GM21528 (cell line): ENCODE results near the gene GFM2.
"Not testable (repeated sequence)": the region's sequence is repeated elsewhere in the genome, so short reads cannot be mapped to it uniquely, and the experiment has no call there.

ENCODE experiments used
- ATAC-seq: cut with Tn5 transposase; IDR thresholded peaks from one replicate; pipeline ENCODE4 v1.9.1; 2021; ENCODE audit warnings: mild to moderate bottlenecking, moderate library complexity; ENCODE audit not compliant: unreplicated experiment, low FRiP score

GFM2 gene, protein sequence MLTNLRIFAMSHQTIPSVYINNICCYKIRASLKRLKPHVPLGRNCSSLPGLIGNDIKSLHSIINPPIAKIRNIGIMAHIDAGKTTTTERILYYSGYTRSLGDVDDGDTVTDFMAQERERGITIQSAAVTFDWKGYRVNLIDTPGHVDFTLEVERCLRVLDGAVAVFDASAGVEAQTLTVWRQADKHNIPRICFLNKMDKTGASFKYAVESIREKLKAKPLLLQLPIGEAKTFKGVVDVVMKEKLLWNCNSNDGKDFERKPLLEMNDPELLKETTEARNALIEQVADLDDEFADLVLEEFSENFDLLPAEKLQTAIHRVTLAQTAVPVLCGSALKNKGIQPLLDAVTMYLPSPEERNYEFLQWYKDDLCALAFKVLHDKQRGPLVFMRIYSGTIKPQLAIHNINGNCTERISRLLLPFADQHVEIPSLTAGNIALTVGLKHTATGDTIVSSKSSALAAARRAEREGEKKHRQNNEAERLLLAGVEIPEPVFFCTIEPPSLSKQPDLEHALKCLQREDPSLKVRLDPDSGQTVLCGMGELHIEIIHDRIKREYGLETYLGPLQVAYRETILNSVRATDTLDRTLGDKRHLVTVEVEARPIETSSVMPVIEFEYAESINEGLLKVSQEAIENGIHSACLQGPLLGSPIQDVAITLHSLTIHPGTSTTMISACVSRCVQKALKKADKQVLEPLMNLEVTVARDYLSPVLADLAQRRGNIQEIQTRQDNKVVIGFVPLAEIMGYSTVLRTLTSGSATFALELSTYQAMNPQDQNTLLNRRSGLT

GRCh38 chr5:74766849-74767578 lies at the start of gene GFM2, which contains the start of gene NSA2:
Gene GFM2, minus strand, starts transcription at chr5:74767117. Its CDS starts 3,375 bp downstream, at chr5:74763742.
Gene NSA2, plus strand, starts transcription at chr5:74767249. Its CDS starts 112 bp downstream, at chr5:74767361.
- peak; percentile 91 for ATAC-seq

DNA sequence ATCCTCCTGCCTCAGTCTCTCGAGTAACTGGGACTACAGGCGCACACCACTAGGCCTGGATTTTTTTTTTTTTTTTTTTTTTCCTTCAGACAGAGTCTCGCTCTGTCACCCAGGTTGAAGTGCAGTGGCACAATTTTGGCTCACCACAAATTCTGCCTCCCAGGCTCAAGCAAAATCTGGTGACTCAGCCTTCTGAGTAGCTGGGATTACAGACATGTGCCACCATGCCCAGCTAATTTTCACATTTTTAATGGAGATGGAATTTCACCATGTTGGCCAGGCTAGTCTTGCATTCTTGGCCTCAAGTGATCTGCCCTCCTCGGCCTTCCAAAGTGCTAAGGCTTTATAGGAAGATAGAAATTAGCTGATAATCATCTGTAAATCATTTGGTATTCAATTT lies 44.0 kb upstream of the GFM2 start:
- no peak for ATAC-seq

DNA sequence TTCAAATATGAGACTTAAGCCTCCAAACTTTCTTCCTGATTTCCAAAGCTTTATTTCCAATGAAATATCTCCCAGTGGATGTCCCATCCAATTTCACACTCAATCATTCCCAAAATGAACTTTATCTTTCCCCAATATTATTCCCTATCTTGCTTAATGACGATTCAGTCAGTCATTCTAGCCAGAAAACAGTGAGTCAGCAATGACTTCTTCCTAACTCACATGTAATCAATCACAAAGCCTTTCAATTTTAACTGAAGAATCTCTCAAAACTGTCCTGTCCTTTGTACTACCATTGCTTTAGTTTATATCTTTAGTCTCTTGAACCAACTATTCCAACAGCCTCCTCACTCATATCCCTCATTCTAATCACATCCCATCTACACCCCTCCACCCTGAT lies 35.0 kb upstream of the GFM2 start:
- no peak for ATAC-seq

DNA sequence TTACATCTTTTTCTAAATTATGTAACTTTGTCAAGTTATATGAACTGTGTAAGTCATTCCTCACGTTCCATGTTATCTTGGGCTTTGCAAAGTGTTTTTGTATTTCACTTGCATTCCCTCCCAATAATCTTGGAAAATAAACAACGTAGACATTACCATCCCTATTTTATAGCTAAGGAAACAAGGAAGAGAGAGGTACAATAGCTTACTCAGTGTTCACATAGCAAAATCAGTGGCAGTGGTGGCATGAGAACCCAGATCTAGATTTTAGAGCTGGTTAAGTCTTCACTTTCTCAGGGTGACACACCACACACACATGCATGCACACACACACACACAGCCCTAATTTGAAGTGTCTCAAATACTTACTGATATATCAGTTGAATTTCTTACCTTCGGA lies 34.3 kb upstream of the GFM2 start:
- no peak for ATAC-seq

GRCh38 chr5:74798977-74799911 lies 32.3 kb upstream of the GFM2 start:
- no peak for ATAC-seq

- not testable (repeated sequence) for ATAC-seq
Observed at GRCh38 chr5:74791669-74792068, 24.8 kb upstream of the GFM2 start.

- no peak for ATAC-seq
Observed at GRCh38 chr5:74787424-74787823, 20.5 kb upstream of the GFM2 start.

- no peak for ATAC-seq
Observed at GRCh38 chr5:74786851-74787250, 19.9 kb upstream of the GFM2 start.

DNA sequence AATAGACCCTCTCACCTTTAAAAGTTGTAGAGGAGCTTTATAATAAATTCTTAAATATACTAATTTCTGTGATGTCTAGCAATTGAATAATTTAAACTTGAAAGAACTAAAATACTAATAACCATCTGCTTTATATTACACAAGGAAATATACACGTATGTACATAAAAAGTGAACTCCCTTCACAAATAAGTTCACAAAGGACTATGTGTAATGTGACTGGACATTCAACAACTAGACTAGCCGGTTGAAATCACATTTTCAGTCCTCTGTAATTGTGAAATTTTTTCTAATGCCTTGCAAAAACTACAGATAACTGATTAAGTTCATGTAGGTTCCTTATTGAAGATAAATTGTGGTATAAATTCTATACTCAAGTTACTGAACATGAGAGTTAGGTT lies 11.7 kb upstream of the GFM2 start:
- no peak for ATAC-seq

- ATAC-seq: no peak
Observed at GRCh38 chr5:74772359-74772758, 5.4 kb upstream of the GFM2 start.

DNA sequence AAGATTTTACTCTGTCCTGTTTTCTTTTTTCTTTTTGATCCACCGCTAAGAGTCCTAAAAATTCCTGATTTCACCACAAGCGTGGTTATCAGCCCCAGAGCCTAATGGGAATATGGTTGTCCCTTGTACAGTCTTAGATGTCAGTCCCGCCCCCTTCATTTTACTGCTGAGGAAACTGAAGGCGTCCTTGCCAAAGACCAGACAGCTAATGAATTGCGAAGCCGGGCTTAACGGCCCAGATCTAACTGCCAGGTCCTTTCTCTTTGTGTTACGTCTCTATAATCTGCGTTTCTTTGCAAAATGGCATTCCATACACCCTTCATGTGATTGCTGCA lies 629 bp upstream of the GFM2 start:
- peak; percentile 33 for ATAC-seq

GRCh38 chr5:74766418-74766848 lies 484 bp downstream of the GFM2 start:
- peak; percentile 34 for ATAC-seq

- no peak for ATAC-seq
Observed at GRCh38 chr5:74765929-74766328, 988 bp downstream of the GFM2 start.

- no peak for ATAC-seq
Observed at GRCh38 chr5:74765201-74765600, 1.7 kb downstream of the GFM2 start.

DNA sequence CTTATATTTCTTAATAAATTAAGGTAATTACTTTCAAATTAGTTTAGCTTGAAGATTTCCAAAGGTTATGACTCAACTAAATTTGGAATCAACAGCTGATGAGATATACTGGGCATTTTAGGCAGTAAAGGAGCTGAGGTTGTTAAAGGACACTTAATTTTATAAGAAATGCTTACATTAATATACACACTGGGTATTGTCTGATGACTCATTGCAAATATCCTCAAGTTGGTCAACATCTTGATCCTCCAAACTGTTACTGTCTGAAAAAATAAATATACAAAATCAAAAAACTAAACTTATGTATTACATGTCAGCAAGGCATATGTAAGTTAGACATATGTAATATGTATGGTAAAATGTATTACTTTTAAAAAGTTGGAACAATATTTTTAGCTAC lies 3.4 kb downstream of the GFM2 start:
- ATAC-seq: no peak

GRCh38 chr5:74762599-74762998 lies 4.3 kb downstream of the GFM2 start:
- no peak for ATAC-seq

- ATAC-seq: no peak
Observed at GRCh38 chr5:74761241-74761640, 5.7 kb downstream of the GFM2 start.

- ATAC-seq: not testable (repeated sequence)
Observed at GRCh38 chr5:74748742-74749141, 18.2 kb downstream of the GFM2 start.

DNA sequence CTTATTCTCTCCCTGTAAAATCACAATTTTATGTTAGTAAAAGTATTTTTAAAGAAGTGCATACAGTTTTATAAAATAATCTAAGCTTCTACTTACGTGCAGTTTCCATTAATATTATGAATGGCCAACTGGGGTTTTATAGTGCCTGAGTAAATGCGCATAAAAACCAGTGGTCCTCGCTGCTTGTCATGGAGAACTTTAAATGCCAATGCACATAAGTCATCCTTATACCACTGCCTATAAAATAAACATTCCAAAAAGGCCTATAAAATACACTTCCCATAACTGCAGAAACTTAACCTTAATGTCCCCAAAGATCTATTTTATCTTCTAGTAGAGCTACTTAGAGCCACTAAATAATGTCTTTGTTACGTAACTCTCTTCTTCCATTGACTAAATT lies 28.5 kb downstream of the GFM2 start:
- no peak for ATAC-seq

DNA sequence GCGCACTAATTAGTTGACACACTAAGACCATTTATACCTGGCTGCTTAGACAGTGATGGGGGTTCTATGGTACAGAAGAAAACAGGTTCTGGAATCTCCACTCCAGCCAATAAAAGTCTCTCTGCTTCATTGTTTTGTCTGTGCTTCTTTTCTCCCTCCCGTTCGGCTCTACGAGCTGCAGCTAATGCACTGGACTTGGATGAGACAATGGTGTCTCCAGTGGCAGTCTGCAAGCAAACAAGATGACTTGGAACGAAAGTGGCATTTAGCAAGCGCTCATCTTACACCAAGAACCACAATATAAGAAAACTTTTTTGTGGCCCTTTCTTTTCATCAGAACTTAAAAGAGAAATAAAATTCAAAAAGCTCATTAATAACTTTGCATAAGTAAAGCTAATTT lies 30.2 kb downstream of the GFM2 start:
- ATAC-seq: no peak
